CD4-positive, alpha-beta memory T cell (primary cell): ENCODE results near the gene C16orf74. TPM values are rescaled to one million over a fixed set of nuclear protein-coding genes. Genes with fewer than 3 reads are reported as not detected.

Source experiments
- CTCF ChIA-PET: fragments of 350-600 bp; sonication (Branson Sonifier 250); formaldehyde crosslinking; loops from one replicate; lab custom pipeline; 2021; ENCODE audit warnings: inconsistent platforms; ENCODE audit not compliant: partially characterized antibody; lab: Charles Lee
- POLR2A ChIA-PET: fragments of 350-600 bp; sonication (Branson Sonifier 250); formaldehyde crosslinking; loops from one replicate; lab custom pipeline; 2021; ENCODE audit not compliant: partially characterized antibody; lab: Charles Lee
- DNase-seq, 5 donors: peaks; one replicate each; pipeline versions ENCODE4 v3.0.0 to v3.0.0-alpha.2; 2020 to 2022; ENCODE audit warnings: mixed read lengths in 1 of 5
- H3K27ac ChIP-seq: one replicate; pipeline ENCODE4 v1.7.0; 2013; ENCODE audit warnings: low read depth, low read length
- H3K27me3 ChIP-seq: 2 replicates; pipeline ENCODE4 v1.7.0; 2013; ENCODE audit warnings: mild to moderate bottlenecking, low read length, moderate library complexity; ENCODE audit not compliant: insufficient read depth
- H3K36me3 ChIP-seq: 2 replicates; pipeline ENCODE4 v1.7.0; 2013; ENCODE audit warnings: mild to moderate bottlenecking, low read length, moderate library complexity; ENCODE audit not compliant: insufficient read depth
- H3K4me1 ChIP-seq: 2 replicates; pipeline ENCODE4 v1.7.0; 2013; ENCODE audit warnings: mild to moderate bottlenecking, low read length, moderate library complexity; ENCODE audit not compliant: insufficient read depth
- H3K4me3 ChIP-seq, 2 donors: one replicate each; pipeline ENCODE4 v1.7.0; 2013; ENCODE audit warnings: low read length in 2 of 2, mild to moderate bottlenecking in 1 of 2
- H3K9me3 ChIP-seq, 2 donors: one replicate each; pipeline ENCODE4 v1.7.0; 2013; ENCODE audit warnings: low read length in 2 of 2, control low read depth in 1 of 2; ENCODE audit not compliant: control insufficient read depth in 1 of 2
- H3K27ac Mint-ChIP-seq, 7 donors: one replicate each; pipeline ENCODE4 v1.8.0; 2020 to 2021; ENCODE audit warnings: mixed read lengths in 7 of 7, mild to moderate bottlenecking in 6 of 7, inconsistent platforms in 3 of 7, moderate library complexity in 3 of 7
- H3K27me3 Mint-ChIP-seq, 2 donors: one replicate each; pipeline ENCODE4 v1.8.0; 2020 to 2021; ENCODE audit warnings: mixed read lengths in 2 of 2
- H3K36me3 Mint-ChIP-seq, 2 donors: one replicate each; pipeline ENCODE4 v1.8.0; 2020 to 2021; ENCODE audit warnings: mixed read lengths in 2 of 2, inconsistent platforms in 1 of 2, mild to moderate bottlenecking in 1 of 2
- H3K4me1 Mint-ChIP-seq, 4 donors: one replicate each; pipeline ENCODE4 v1.8.0; 2020 to 2021; ENCODE audit warnings: mixed read lengths in 4 of 4, mild to moderate bottlenecking in 1 of 4
- H3K4me3 Mint-ChIP-seq, 8 donors: one replicate each; pipeline ENCODE4 v1.8.0; 2020 to 2021; ENCODE audit warnings: mixed read lengths in 8 of 8, mild to moderate bottlenecking in 7 of 8, moderate library complexity in 6 of 8, inconsistent platforms in 3 of 8
- H3K9me3 Mint-ChIP-seq, 8 donors: one replicate each; pipeline ENCODE4 v1.8.0; 2020 to 2021; ENCODE audit warnings: mixed read lengths in 8 of 8, mild to moderate bottlenecking in 5 of 8, inconsistent platforms in 3 of 8, moderate library complexity in 1 of 8
- intact Hi-C: fragments of 100-400 bp; cut with micrococcal nuclease; formaldehyde crosslinking; loops from one replicate; pipeline ENCODE4 v1.15.1; 2023
- polyA plus RNA-seq, 2 donors: library from polyadenylated mRNA; unstranded; fragments of 300-500 nt; fragmentation: Illumina TruSeq; gene quantifications; one replicate each; pipeline ENCODE4 v1.2.3, GENCODE V29; 2021
- total RNA-seq, 2 experiments: library from RNA; stranded (reverse); gene quantifications; one replicate each; pipeline ENCODE4 v1.2.3, GENCODE V29; 2021

C16orf74 gene
- total and polyA plus RNA-seq, 4 experiments from 2014 or later: 11.7 to 16.5 (median 14.3) TPM

GRCh38 chr16:85719605-85720301, 31.1 kb downstream of the C16orf74 start:
- Histone ChIP-seq H3K4me3 (no peak overlapping the region), H3K36me3 (no peaks in the 10 kb centered on the region), H3K4me1 (peaks cover 6% of the 10 kb centered on the region), H3K27me3 (no peaks in the 10 kb centered on the region), H3K27ac (no peak overlapping the region), H3K9me3 (no peaks in the 10 kb centered on the region)
- intact Hi-C loops: loop anchor here (2.0 kb wide), 1 partner anchor 349 kb away; no protein-coding TSS in a partner anchor
- no peak overlapping the region for H3K4me3 Mint-ChIP-seq
- peaks cover 2 to 15% (median 8%) of the 10 kb centered on the region in 4 donors for H3K4me1 Mint-ChIP-seq
- H3K9me3 Mint-ChIP-seq: no peaks in the 10 kb centered on the region
- peak in 1 of 5 donors; percentile 1 for DNase-seq
- H3K27me3 Mint-ChIP-seq: peaks cover 2 to 5% of the 10 kb centered on the region in 2 donors
- POLR2A ChIA-PET: no interaction called here
- CTCF ChIA-PET: interaction anchor here (1.0 to 1.9 kb wide), 4 partner anchors 14 to 34 kb away, joined by 3 to 6 read pairs (median 3); no protein-coding TSS in a partner anchor
- H3K27ac Mint-ChIP-seq: no peak overlapping the region
- H3K36me3 Mint-ChIP-seq: no peaks in the 10 kb centered on the region

- ChIA-PET CTCF (interaction anchor here (0.9 to 1.9 kb wide), 5 partner anchors 13 to 60 kb away, joined by 3 to 6 read pairs (median 3); no protein-coding TSS in a partner anchor), POLR2A (no interaction called here)
- no peak overlapping the region for H3K4me3 ChIP-seq
- DNase-seq: no peak
- Mint-ChIP-seq H3K9me3 (no peaks in the 10 kb centered on the region), H3K4me1 (peaks cover 2 to 15% (median 8%) of the 10 kb centered on the region in 4 donors), H3K36me3 (no peaks in the 10 kb centered on the region), H3K27me3 (peaks cover 2 to 5% of the 10 kb centered on the region in 2 donors), H3K27ac (no peak overlapping the region), H3K4me3 (no peak overlapping the region)
- peaks cover 6% of the 10 kb centered on the region for H3K4me1 ChIP-seq
- H3K9me3 ChIP-seq: no peaks in the 10 kb centered on the region
- no peaks in the 10 kb centered on the region for H3K27me3 ChIP-seq
- no peak overlapping the region for H3K27ac ChIP-seq
- intact Hi-C loops: loop anchor here (1.0 to 2.0 kb wide), 2 partner anchors 43 to 348 kb away; no protein-coding TSS in a partner anchor
- no peaks in the 10 kb centered on the region for H3K36me3 ChIP-seq
Observed at GRCh38 chr16:85718682-85719081, 32.2 kb downstream of the C16orf74 start.

GRCh38 chr16:85718153-85718477, 32.8 kb downstream of the C16orf74 start:
- ChIA-PET POLR2A (interaction anchor here (1.1 kb wide), 1 partner anchor 17 kb away, joined by 3 read pairs; no protein-coding TSS in a partner anchor), CTCF (interaction anchor here (0.9 to 2.8 kb wide), 5 partner anchors 14 to 59 kb away, joined by 3 to 22 read pairs (median 5); no protein-coding TSS in a partner anchor)
- DNase-seq: no peak
- intact Hi-C loops: loop anchor here (1.0 to 2.0 kb wide), 2 partner anchors 43 to 347 kb away; no protein-coding TSS in a partner anchor
- Mint-ChIP-seq H3K27ac (no peak overlapping the region), H3K4me1 (peaks cover 2 to 15% (median 8%) of the 10 kb centered on the region in 4 donors), H3K36me3 (no peaks in the 10 kb centered on the region), H3K9me3 (peaks cover 0 to under 1% (median 0%) of the 10 kb centered on the region in 8 donors), H3K27me3 (peaks cover 2 to 5% of the 10 kb centered on the region in 2 donors), H3K4me3 (no peak overlapping the region)
- H3K9me3 ChIP-seq: no peaks in the 10 kb centered on the region
- H3K4me1 ChIP-seq: peaks cover 6% of the 10 kb centered on the region
- H3K27ac ChIP-seq: no peak overlapping the region
- no peaks in the 10 kb centered on the region for H3K36me3 ChIP-seq
- H3K4me3 ChIP-seq: no peak overlapping the region
- no peaks in the 10 kb centered on the region for H3K27me3 ChIP-seq

- POLR2A ChIA-PET: interaction anchor here (1.1 to 1.2 kb wide), 2 partner anchors 13 to 17 kb away, joined by 3 read pairs; no protein-coding TSS in a partner anchor
- Histone ChIP-seq H3K4me1 (peaks cover 6% of the 10 kb centered on the region), H3K36me3 (no peaks in the 10 kb centered on the region), H3K27me3 (no peaks in the 10 kb centered on the region), H3K9me3 (no peaks in the 10 kb centered on the region), H3K27ac (no peak overlapping the region), H3K4me3 (no peak overlapping the region)
- Mint-ChIP-seq H3K27me3 (peaks cover 2 to 5% of the 10 kb centered on the region in 2 donors), H3K27ac (no peak overlapping the region), H3K36me3 (peaks cover 0 to 5% of the 10 kb centered on the region in 2 donors), H3K9me3 (peaks cover 0 to 4% (median 0%) of the 10 kb centered on the region in 8 donors), H3K4me1 (peaks cover 2 to 15% (median 8%) of the 10 kb centered on the region in 4 donors), H3K4me3 (no peak overlapping the region)
- peak; percentile 41 to 51 (median 47) for DNase-seq
- intact Hi-C loops: loop anchor here (1.0 to 2.0 kb wide), 4 partner anchors 42 to 347 kb away; no protein-coding TSS in a partner anchor
- CTCF ChIA-PET: interaction anchor here (1.0 to 2.8 kb wide), 10 partner anchors 14 to 101 kb away, joined by 3 to 22 read pairs (median 3); no protein-coding TSS in a partner anchor
Observed at GRCh38 chr16:85717393-85718152, 33.3 kb downstream of the C16orf74 start.

GRCh38 chr16:85716680-85717038, 34.2 kb downstream of the C16orf74 start:
- no peak for DNase-seq
- Histone ChIP-seq H3K36me3 (no peaks in the 10 kb centered on the region), H3K27ac (no peak overlapping the region), H3K4me1 (peaks cover 6% of the 10 kb centered on the region), H3K9me3 (no peaks in the 10 kb centered on the region), H3K27me3 (no peaks in the 10 kb centered on the region), H3K4me3 (no peak overlapping the region)
- Mint-ChIP-seq H3K36me3 (peaks cover 4 to 9% of the 10 kb centered on the region in 2 donors), H3K27ac (no peak overlapping the region), H3K9me3 (peaks cover 0 to 10% (median 4%) of the 10 kb centered on the region in 8 donors), H3K27me3 (peaks cover 2 to 7% of the 10 kb centered on the region in 2 donors), H3K4me3 (no peak overlapping the region), H3K4me1 (peaks cover 3 to 15% (median 8%) of the 10 kb centered on the region in 4 donors)
- intact Hi-C loops: loop anchor here (1.0 to 2.0 kb wide), 2 partner anchors 57 to 324 kb away; no protein-coding TSS in a partner anchor
- ChIA-PET CTCF (interaction anchor here (1.0 to 2.8 kb wide), 6 partner anchors 12 to 100 kb away, joined by 3 to 22 read pairs (median 3); no protein-coding TSS in a partner anchor), POLR2A (interaction anchor here (1.2 kb wide), 1 partner anchor 14 kb away, joined by 3 read pairs; no protein-coding TSS in a partner anchor)

- Mint-ChIP-seq H3K27me3 (peaks cover 2 to 7% of the 10 kb centered on the region in 2 donors), H3K36me3 (peaks cover 4 to 9% of the 10 kb centered on the region in 2 donors), H3K27ac (peak overlapping the region in 1 of 7 donors; percentile 48), H3K9me3 (peaks cover 0 to 12% (median 4%) of the 10 kb centered on the region in 8 donors), H3K4me3 (no peak overlapping the region), H3K4me1 (peaks cover 3 to 15% (median 8%) of the 10 kb centered on the region in 4 donors)
- no peaks in the 10 kb centered on the region for H3K27me3 ChIP-seq
- POLR2A ChIA-PET: interaction anchor here (1.2 kb wide), 1 partner anchor 14 kb away, joined by 3 read pairs; no protein-coding TSS in a partner anchor
- intact Hi-C loops: loop anchor here (2.0 kb wide), 1 partner anchor 323 kb away; no protein-coding TSS in a partner anchor
- DNase-seq: no peak
- CTCF ChIA-PET: interaction anchor here (0.7 to 2.8 kb wide), 6 partner anchors 10 to 100 kb away, joined by 3 to 22 read pairs (median 3); no protein-coding TSS in a partner anchor
- H3K36me3 ChIP-seq: no peaks in the 10 kb centered on the region
- no peak overlapping the region for H3K4me3 ChIP-seq
- no peaks in the 10 kb centered on the region for H3K9me3 ChIP-seq
- peaks cover 6% of the 10 kb centered on the region for H3K4me1 ChIP-seq
- no peak overlapping the region for H3K27ac ChIP-seq
Observed at GRCh38 chr16:85716022-85716679, 34.7 kb downstream of the C16orf74 start.
